NCI-H187 treated with DMSO at 0.1 percent for 48 hours (cell line): ENCODE results near the gene TGM5.
"Not testable (repeated sequence)": the region's sequence is repeated elsewhere in the genome, so short reads cannot be mapped to it uniquely, and the experiment has no call there.

Experiments
- DNase-seq: peaks from one replicate; lab custom pipeline; 2025; lab: John Stamatoyannopoulos, UW

Gene TGM5

DNA sequence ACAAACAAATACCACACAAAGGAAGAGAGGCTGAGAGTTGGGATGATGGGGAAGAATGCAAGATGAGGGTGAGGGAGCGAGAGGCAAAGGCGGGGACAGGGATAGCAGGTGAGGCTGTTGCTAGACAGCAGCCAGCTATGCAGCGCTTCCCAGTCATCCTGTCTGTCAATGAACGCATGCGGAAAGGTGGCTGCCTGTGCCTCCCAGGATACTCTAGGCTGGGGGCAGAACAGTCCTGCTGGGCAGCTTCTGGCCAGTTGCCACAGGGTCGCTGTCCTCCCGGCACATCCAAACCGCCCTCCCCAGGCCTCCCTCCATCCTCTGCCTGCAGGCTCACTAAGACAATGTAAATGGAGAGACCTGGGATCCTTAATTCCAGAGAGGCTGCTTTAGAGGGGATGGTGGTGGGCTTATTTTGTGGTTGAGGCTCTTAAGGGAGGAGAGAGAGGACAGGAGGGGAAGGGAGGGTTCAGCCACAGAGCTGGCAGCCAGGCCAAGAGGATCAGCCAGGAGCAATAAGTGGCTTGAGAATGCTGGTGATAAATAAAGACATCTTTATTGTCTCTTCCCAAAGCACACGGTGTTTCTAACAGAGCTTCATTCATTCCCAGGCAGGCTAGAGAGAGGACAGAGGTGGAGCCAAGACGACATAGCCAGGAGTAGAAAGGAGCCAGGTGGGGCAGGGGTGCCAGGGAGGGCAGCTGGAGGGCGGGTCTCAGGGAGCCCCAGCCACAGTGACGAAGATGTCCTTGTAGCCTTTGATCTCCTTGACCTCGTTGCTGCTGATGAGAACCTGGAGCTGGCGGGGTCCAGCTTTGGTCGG lies 9.2 kb upstream of the TGM5 start:
- no peak for DNase-seq

DNA sequence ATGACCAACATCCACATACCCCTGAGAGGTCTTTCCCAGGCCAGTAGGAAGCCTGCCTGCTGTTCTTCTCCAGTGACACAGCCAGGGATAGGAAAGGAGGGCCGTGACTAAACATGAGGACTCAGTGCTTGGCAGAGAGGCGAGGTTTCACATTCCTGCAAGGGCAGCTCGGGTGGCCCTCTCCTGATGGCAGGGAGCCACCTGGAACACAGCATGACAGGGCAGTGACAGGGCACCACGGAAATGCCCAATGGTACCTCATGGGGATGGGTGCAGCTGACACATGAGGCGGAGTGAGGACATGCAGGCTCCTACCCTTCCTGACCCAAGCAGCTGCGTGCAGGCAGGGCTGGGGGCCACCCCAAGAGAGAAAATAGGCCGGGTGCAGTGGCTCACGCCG lies 7.4 kb upstream of the TGM5 start:
- DNase-seq = no peak

DNA sequence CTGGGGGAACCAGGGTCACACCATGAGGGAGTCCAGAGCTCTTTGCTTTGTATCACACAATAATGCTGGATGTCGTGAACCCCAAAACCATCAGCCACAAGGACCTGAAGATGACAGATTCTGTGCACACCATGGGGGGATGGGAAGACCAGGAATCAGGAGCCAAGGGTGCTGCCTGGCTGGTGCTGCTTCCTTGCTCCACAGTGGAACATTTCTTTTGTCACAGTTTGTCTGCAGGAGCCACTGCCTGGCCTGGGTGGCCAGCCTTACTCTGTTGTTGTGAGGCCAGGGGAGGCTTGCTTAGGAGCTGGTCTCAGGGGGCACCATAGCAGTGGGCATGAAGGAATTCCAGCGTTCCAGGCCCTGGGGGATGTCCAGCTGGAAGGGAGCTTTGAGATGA lies 6.5 kb upstream of the TGM5 start:
- no peak for DNase-seq

DNA sequence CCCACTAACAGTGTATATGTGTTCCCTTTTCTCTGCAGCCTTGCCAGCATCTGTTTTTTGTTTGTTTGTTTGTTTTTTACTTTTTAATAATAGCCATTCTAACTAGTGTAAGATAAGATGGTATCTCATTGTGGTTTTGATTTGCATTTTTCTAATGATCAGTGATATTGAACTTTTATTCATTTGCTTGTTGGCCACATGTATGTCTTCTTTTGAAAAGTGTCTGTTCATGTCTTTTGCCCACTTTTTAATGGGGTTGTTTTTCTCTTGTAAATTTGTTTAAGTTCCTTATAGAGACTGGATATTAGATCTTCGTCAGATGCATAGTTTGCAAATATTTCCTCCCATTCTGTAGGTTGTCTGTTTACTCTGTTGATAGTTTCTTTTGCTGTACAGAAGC lies 5.2 kb upstream of the TGM5 start:
- not testable (repeated sequence) for DNase-seq

DNA sequence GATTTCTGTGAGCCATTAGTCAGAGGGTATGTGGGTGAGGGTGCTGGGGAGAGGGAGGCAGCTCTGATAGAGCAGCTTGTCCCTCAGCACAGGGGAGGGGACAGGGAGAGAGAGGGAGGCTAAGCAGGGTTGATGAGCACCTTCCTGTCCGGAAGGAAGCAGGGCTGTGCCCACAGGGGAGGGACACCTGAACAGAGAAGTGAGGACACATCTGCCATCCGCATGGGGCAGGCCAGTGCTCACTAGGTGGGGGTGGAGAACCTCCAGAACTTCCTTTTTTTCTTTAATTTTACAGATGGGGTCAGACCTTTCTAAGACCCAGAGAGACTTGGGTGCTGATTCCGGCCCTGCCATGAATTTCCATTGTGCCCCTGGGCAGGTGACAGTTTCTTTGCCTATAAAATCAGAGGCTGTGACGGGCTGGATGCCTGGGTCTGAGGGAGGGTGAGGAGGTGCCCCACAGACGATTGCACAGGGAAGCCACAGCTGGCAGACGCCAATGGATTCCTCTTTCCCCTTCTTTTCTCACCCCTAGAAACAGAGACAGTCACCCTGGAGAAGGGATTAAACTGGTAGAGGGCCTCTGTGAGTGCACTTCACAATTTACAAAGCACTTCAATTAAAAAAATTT lies 4.1 kb upstream of the TGM5 start:
- no peak for DNase-seq

DNA sequence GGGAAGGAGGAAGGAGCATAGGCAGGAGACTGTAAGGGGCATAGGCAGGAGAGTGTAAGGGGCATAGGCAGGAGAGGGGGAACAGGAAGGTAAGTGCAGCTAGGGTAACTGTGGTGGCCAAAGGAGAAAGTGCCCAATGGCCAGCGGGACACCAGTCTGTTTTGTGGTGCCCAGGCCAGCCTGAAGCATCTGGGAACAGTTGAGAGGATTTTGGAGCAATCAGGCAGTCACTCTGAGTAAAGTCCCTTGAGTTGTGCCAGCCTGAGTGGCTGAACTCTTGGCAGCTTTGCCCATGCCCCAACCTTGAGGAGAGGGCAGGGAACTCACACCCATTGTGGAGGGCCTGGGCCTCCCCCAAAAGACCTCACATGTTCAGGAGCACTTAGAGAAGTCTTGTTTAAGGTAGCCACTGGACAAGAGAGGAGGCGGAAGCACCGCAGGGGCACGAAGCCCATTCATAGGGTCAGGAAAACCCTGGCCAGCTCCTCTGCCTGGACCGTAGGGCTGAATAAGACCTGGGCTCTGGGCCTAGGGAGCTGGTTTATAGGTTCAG lies 3.5 kb upstream of the TGM5 start:
- no peak for DNase-seq

DNA sequence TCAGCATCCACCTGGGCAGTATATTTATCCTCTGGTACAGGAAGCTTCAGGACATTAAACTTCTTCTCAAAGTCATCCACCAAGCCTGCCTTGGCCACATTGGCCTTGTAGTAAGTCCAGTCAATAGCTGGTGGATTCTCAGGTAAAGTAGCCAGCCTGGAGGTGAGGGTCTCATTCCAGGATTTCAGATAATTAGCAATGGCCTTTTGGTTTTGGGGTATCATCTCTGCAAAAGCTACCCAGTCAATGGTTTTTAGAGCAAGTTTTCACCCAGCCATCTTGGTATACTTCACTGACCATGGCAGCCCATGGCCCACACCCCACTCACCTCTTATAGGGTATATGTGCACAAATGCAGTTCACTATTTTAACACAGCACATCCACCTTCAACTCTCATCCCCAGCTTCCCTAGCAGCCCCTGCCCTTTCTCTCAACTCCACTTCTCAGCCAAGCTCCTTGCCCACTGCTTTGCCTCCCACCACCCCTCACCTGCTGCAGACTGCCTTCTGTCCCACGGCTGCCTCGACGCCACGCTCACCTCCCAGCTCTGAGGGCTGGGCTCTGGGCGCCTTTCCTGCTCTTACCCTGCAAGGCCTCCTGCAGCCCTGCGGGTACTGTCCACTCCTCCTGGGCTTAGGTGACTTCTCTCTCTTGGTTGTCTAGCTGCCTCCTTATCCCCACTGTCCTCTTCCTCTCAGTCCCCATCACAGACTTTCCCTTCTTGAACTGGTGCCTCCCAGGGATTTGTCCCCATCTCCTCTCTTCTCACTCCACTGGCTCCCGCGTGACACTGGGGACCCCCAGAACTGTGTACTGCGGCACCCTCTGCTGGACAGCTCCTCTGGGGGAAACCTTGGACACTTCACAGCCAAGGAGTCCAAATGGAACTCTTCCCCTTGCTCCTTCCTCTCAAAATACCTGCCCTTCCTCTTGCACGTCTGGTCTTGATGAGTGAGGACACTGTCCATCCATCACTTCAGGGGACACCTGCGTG lies 1.7 kb upstream of the TGM5 start:
- DNase-seq = no peak

DNA sequence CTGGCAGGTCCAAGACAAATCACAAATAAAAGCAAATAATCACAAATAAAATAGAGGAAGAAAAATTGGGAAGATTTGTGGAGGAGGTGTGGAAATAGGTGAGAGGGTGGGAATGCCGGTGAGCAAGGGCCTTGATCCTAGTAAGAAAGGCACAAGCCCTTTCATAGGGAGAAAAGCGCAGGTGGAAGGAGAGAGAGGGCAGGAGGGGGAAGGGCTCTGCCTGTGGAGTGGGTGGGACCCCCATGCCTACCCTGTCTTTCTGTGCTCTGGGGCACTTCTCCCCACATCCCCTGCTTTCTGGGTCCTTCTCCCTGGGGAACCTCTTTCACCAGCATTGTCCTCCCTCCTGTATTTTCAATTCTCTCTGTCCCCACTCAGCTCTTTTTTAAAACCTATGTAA lies 711 bp upstream of the TGM5 start:
- DNase-seq = no peak

DNA sequence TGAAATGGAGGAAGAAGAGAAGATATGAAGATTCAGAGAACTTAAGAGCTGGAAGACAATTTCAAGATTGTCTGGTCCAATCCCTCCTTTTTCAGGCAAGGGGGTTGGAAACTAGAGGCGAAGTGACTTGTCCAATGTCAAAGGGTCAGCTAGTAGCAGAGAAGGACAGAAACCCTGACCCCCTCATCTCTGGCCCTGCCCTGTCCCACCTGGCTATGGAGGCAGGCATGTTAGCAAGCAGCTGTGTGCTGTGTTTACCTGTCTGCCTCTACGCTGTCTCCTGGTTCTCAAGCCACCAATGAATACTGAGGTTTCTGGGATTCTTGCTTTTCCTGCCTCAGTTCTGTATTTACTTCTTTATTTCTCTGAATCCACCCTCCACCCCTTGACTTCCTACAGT lies 342 bp downstream of the TGM5 start:
- no peak for DNase-seq

DNA sequence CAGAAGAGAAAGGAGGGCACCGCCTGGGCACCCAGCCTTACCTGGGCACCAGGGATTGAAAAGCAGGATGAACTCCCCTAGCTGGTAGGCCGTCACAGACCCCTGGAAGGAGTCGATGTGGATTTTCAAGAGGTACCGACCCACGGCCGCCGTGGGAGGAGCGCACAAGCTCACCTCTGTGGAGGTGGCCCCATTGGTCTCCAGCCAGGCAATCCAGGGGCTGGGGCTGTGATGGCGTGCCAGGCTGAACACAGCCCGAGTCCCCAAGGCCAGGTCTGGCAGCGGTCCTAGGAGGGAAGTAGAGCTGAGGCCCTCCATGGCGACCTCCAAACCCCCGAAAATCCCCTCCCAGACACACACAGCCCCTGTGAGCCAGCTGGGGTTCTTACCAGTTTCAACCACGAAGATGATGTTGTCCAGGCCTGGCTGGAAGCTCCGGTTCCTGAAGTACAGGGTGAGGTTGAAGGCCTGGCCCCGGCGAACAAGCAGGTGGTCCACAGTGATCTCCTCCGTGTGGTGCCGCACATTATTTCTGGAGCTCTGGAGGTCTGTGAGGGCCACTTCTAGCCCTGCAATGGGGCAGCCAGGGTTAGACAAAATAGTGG lies 6.6 kb downstream of the TGM5 start:
- DNase-seq = no peak

DNA sequence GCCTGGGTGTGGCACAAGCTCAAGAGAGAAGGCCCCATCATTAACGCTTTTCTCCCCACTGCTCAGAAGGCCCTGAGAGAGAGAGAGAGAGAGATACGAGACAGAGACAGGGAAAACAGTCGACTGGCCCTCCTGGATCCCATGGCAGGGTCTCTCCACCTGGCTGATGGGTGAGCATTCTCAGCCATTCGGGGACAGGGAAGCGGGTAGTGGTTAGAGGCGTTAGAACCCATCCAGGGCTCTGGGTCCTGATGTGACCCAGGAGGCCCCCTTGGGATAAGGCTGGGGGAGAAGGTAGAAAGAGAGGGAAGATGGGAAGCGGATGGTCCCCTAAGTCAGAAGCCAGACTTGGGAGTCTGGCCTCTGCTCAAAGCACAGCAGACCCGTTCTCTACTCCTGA lies 7.9 kb downstream of the TGM5 start:
- no peak for DNase-seq

DNA sequence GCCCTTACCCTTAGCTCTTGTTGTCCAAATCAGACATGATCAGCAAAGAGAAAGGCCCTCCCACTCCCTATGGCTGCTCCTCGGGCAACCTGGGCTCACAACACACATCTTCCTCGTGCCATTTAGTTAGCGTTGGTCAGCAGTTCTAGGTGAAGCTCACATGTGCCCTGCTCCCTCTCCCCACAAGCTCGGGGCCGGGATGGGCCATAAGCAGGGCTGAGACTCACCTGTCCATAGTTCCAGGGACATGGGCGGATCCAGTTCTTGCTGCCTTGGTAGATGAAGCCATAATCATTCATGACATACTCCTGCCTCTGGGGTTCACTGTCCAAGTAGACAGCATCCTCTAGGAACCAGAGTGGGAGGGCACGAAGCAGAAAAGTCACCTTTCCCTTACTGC lies 10.4 kb downstream of the TGM5 start:
- no peak for DNase-seq

DNA sequence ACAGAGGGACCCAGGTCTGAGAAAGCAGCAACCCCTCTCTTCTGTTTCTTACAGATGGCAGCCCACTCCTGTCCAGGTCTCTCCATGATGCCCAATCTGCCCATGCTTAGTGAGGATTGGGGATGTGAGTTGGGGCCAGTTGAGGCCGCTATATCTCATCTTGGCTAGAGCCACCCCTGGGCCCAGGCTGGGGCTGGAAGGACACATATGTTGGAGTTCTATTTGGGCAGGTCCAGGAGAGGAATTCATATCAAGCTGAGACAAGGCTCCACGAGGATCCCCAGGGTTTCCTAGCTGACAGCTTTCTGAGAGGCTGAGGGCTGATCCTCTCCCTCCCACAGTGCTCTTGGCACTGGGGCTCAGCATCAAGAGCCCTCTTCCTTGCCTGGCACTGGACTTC lies 11.4 kb downstream of the TGM5 start:
- no peak for DNase-seq

DNA sequence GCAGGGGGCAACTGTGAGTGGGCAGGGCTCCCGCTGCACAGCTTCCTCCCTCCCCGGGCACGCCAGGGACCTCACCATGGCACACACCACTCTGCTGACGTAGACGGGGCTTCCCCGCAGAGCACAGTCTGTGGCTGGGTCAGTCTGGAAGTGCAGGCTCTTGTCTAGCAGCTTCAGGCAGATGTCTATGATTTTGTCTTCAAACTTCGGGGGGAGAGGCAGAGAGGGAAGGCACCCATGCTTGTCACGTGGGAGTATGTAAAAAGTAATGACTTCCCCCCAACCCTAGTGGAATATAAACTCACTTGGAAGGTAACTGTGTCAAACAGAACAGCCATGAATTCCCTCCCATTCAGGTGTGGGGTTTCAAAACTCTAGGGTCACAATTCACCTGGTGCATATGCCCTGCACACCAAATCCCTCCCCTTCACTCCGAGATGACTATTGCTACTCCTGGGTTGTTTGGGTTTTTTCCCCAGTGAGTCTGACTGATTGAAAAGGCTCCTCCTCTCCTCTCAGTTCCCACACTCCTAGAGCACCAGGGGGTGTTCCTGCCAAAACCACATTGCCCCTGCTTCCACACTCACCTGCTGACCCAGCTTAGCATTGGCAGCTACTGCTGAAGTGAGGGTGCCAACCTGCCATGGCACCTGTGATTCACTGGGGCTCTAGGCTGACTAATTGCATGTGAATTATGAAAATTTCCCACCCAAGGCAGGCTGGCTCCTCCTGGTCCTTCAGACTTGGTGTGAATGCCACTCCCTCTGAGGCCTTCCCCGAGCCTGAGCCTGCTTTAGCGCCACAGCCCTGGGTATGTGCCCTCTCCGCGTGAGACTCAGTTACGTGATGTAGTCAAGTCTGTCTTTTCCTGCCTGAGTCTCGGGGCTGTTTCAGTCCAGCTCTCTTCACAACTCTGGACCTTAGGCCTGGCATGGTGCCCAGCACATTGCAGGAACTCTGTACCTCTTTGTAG lies 13.0 kb downstream of the TGM5 start:
- no peak for DNase-seq

DNA sequence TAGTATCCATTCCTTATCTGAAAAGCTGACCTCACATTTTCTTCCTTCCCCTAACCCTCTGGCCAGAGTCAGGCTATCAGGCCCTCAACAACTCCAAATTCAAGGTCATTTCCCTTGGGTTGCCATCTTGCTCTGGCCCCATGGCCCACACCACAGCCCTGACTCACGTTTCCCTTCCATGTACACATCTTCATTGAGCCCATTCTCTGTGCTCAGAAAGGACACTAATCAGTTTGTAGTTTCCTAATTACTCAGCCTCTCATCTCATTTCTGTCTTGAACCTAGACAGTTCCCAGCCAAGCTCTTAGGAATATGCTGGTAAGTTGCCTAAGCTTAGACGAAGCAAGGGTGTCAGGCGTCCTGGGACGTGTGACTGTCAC lies 14.9 kb downstream of the TGM5 start:
- DNase-seq = no peak

DNA sequence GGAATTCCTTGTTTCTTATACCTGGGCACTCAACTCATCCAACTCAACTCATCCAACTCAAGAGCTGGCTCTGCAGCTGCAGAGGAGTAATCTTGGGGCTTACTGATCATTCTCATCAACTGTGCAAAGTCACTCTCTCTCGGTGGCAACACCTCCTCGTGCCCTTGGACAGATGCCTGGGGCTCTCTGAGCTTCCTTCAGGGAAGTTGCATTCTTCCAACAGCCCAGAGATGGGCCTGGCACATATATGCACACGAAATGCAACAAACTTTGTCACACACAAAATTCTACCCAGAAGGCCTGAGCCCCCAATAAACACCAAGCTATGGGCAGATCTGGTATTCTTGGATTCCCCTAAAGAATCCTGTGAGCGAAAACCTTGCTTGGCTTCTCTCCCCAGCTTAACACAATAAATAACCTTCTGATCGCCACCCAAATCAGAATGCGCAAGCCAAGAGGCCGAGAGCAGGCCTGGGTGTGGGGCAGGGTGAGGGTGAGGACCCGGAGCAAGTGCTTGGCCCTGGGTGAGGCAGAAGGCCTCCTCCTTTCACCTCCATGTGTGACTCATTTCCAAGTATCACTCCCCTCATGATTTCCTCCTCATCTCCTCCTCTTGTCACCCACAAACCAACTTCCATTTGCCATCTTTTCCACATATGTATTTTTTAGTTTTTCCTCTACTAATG lies 15.4 kb downstream of the TGM5 start:
- DNase-seq = no peak

DNA sequence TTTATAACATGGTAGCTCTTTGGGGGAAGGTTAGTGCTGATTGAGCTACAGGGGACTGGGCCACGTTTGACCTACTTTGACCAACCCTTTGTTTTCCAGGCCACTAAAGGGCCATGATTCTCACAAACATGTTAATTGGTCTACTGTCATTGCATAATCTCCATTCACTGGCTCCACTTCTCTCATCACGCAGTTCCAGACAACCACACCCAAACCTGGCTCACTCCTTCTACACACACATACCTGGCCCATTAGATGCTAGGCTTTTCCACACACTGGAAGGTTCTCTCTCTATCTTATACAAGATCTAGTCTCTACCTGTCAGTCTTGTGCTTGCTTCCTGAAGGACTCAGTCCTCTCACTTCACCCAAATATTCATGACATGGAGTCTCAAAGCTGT lies 15.9 kb downstream of the TGM5 start:
- no peak for DNase-seq

DNA sequence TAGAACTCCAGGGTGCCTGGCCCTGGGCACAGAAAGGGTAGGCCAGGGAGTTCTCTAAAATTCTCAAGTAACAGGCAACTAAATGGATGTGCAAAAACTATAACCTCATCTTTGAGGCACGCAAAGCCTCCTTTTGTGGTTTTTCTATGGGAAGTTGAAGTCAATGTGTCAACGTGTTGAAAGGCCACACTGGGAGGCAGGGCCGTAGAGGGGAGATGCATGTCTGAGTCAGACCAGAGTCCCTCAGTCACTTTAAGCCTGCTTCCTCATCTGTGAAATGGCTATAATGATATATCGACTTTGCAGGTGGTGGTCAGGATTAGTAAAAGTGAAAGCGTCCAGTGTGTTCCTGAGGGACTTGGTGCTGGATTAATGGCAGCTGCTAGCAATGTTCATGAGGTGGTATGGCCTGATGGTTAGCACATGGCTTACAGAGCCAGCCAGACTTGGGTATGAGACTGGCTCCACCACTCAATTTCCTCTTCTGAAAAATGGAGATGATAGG lies 17.0 kb downstream of the TGM5 start:
- DNase-seq = no peak

DNA sequence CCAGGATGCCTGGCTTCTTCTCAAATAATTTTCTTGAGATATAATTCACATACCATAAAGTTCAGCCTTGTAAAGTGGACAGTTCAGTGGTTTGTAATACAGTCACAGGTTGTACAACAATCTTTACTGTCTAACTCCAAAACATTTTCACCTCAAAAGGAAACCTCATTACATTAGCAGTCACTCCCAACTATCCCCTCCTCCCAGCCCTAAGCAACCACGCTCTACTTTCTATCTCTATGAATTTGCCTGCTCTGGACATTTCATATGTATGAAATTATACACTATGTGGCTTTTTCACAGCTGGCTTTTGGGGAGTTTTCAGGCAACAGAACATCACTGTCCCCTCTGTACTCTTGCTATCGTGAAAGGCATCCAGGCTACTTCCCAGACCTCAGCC lies 17.5 kb downstream of the TGM5 start:
- DNase-seq = no peak

DNA sequence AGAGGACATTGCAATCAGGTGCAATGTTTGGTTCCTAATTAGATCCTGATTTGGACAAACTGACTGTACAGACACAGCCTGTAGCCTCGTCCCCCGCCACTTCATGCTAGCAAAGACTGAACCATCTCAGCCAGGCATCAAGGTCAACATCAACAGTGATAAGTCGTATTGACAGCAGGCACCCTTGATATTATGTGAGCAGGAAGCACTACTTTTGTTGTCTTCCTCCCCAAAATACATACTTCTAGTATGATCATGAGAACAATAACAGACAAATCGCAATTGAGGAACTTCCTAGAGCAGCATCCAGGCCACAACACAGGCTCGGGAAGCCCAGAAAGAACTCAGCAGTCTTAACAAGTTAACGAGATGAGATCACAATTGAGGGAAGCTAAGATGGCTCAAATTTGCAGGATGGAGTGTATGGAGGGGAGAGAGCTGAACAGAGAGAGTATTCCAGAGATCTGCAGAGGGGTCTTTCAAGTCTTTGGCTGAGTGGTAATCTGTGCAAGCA lies 20.4 kb downstream of the TGM5 start:
- no peak for DNase-seq
